Measurements from ENCODE around the gene LY6G6C. TPM values are rescaled to one million over a fixed set of nuclear protein-coding genes. Genes with fewer than 3 reads are reported as not detected.
"Not testable (repeated sequence)": the region's sequence is repeated elsewhere in the genome, so short reads cannot be mapped to it uniquely, and the experiment has no call there.

Gene LY6G6C
- total and polyA plus RNA-seq, 4 donors, result not detected

DNA sequence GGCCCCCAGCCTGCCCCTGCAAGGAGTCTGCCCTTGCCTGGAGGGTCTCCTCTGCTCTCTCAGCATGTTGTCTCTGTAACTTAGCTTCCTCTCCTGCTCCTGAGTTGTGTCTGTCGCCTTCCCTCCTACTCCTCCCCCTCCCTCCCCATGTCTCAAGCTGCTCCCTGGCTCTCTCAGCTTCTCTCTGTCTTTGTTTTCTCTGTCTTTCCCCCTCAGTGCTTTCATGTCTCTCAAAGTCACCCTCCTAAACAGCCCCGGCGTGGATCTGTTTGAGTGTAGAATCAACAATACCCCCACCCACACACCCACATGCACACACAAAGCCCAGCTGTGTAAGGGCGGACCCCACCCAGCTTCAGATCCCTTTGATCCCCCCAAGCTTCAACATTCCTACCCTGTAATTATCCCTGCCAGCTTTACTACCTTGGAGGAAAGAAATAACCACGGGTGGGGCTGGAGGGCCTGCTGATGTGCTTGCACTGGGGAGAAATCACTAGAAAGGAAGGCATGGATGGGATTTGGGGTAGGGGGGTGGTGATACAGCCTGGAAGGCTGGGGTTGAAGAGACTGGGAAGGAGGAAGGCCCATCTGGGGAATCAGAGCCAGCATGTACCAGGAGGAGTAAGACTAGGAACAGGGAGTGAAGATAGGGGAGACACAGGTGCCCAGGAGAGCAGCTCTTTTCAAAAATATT lies 7.4 kb downstream of the LY6G6C start:
- 50 to 60% methylated on average over 5 of the region's 5 CpGs for WGBS, 2 donors
- DNase-seq, result no peak
- no peaks in the 10 kb centered on the region for H3K27me3 ChIP-seq (ENCODE audit: control insufficient read depth in 1 of 2, insufficient read depth in 2 of 2, low read length in 1 of 2)
- no peak overlapping the region for H3K27ac ChIP-seq (ENCODE audit: low read depth in 1 of 2, low read length in 2 of 2)
- H3K36me3 ChIP-seq (ENCODE audit: control insufficient read depth in 1 of 2, insufficient read depth in 2 of 2, low read length in 1 of 2), result no peaks in the 10 kb centered on the region
- H3K4me1 ChIP-seq (ENCODE audit: control insufficient read depth in 1 of 2, insufficient read depth in 2 of 2, low read length in 2 of 2), result no peaks in the 10 kb centered on the region
- no peaks in the 10 kb centered on the region for H3K9me3 ChIP-seq (ENCODE audit: control insufficient read depth, low read length)
- ATAC-seq (ENCODE audit: low FRiP score), result no peak
- no peak overlapping the region for H3K4me3 ChIP-seq (ENCODE audit: low read length in 2 of 2)
- intact Hi-C loops (cut with DNase I), result no loop called here

GRCh38 chr6:31713465-31713864 lies 8.1 kb downstream of the LY6G6C start:
- Histone ChIP-seq H3K27ac (ENCODE audit: low read depth in 1 of 2, low read length in 2 of 2) (no peak overlapping the region), H3K4me3 (ENCODE audit: low read length in 2 of 2) (no peak overlapping the region), H3K36me3 (ENCODE audit: control insufficient read depth in 1 of 2, insufficient read depth in 2 of 2, low read length in 1 of 2) (no peaks in the 10 kb centered on the region), H3K9me3 (ENCODE audit: control insufficient read depth, low read length) (no peaks in the 10 kb centered on the region), H3K4me1 (ENCODE audit: control insufficient read depth in 1 of 2, insufficient read depth in 2 of 2, low read length in 2 of 2) (no peaks in the 10 kb centered on the region), H3K27me3 (ENCODE audit: control insufficient read depth in 1 of 2, insufficient read depth in 2 of 2, low read length in 1 of 2) (no peaks in the 10 kb centered on the region)
- intact Hi-C loops (cut with DNase I), result no loop called here
- DNase-seq (no peak), ATAC-seq (ENCODE audit: low FRiP score) (no peak)
- WGBS, 2 donors, result 66 to 73% methylated on average over 4 of the region's 4 CpGs

GRCh38 chr6:31712296-31712695 lies 9.2 kb downstream of the LY6G6C start:
- H3K4me1 ChIP-seq (ENCODE audit: control insufficient read depth in 1 of 2, insufficient read depth in 2 of 2, low read length in 2 of 2), result no peaks in the 10 kb centered on the region
- WGBS, 2 donors, result 61 to 80% methylated on average over 8 of the region's 8 CpGs
- ATAC-seq (ENCODE audit: low FRiP score) (peak; percentile 43), DNase-seq (no peak)
- H3K9me3 ChIP-seq (ENCODE audit: control insufficient read depth, low read length), result no peaks in the 10 kb centered on the region
- no peaks in the 10 kb centered on the region for H3K27me3 ChIP-seq (ENCODE audit: control insufficient read depth in 1 of 2, insufficient read depth in 2 of 2, low read length in 1 of 2)
- intact Hi-C loops (cut with DNase I), result no loop called here
- H3K4me3 ChIP-seq (ENCODE audit: low read length in 2 of 2), result no peak overlapping the region
- no peaks in the 10 kb centered on the region for H3K36me3 ChIP-seq (ENCODE audit: control insufficient read depth in 1 of 2, insufficient read depth in 2 of 2, low read length in 1 of 2)
- no peak overlapping the region for H3K27ac ChIP-seq (ENCODE audit: low read depth in 1 of 2, low read length in 2 of 2)

GRCh38 chr6:31711233-31711632 lies 10.3 kb downstream of the LY6G6C start:
- WGBS, 2 donors, result 65 to 67% methylated on average over 8 of the region's 8 CpGs
- intact Hi-C loops (cut with DNase I), result no loop called here
- Histone ChIP-seq H3K9me3 (ENCODE audit: control insufficient read depth, low read length) (no peaks in the 10 kb centered on the region), H3K4me1 (ENCODE audit: control insufficient read depth in 1 of 2, insufficient read depth in 2 of 2, low read length in 2 of 2) (no peaks in the 10 kb centered on the region), H3K36me3 (ENCODE audit: control insufficient read depth in 1 of 2, insufficient read depth in 2 of 2, low read length in 1 of 2) (no peaks in the 10 kb centered on the region), H3K27ac (ENCODE audit: low read depth in 1 of 2, low read length in 2 of 2) (no peak overlapping the region), H3K4me3 (ENCODE audit: low read length in 2 of 2) (no peak overlapping the region), H3K27me3 (ENCODE audit: control insufficient read depth in 1 of 2, insufficient read depth in 2 of 2, low read length in 1 of 2) (no peaks in the 10 kb centered on the region)
- ATAC-seq (ENCODE audit: low FRiP score), result no peak
- DNase-seq, result no peak

- no peak for ATAC-seq (ENCODE audit: low FRiP score)
- Histone ChIP-seq H3K27ac (ENCODE audit: low read depth in 1 of 2, low read length in 2 of 2) (no peak overlapping the region), H3K4me3 (ENCODE audit: low read length in 2 of 2) (no peak overlapping the region), H3K27me3 (ENCODE audit: control insufficient read depth in 1 of 2, insufficient read depth in 2 of 2, low read length in 1 of 2) (no peaks in the 10 kb centered on the region), H3K4me1 (ENCODE audit: control insufficient read depth in 1 of 2, insufficient read depth in 2 of 2, low read length in 2 of 2) (no peaks in the 10 kb centered on the region), H3K9me3 (ENCODE audit: control insufficient read depth, low read length) (no peaks in the 10 kb centered on the region), H3K36me3 (ENCODE audit: control insufficient read depth in 1 of 2, insufficient read depth in 2 of 2, low read length in 1 of 2) (no peaks in the 10 kb centered on the region)
- DNase-seq, result no peak
- intact Hi-C loops (cut with DNase I), result no loop called here
- 47 to 60% methylated on average over 5 of the region's 5 CpGs for WGBS, 2 donors
Measured at GRCh38 chr6:31710523-31711219, 10.9 kb downstream of the LY6G6C start.

DNA sequence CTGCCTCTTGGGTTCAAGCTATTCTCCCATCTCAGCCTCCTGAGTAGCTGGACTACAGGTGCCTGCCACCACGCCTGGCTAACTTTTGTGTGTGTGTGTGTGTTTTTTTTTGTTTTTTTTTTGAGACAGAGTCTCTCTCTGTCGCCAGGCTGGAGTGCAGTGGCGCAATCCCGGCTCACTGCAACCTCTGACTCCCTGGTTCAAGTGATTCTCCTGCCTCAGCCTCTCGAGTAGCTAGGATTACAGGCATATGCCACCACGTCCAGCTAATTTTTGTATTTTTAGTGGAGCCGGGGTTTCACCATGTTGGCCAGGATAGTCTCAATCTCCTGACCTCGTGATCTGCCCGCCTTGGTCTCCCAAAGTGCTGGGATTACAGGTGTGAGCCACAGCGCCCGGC lies 12.4 kb downstream of the LY6G6C start:
- H3K4me3 ChIP-seq (ENCODE audit: low read length in 2 of 2); DNase-seq; ATAC-seq (ENCODE audit: low FRiP score); H3K9me3 ChIP-seq (ENCODE audit: control insufficient read depth, low read length); H3K36me3 ChIP-seq (ENCODE audit: control insufficient read depth in 1 of 2, insufficient read depth in 2 of 2, low read length in 1 of 2); H3K27me3 ChIP-seq (ENCODE audit: control insufficient read depth in 1 of 2, insufficient read depth in 2 of 2, low read length in 1 of 2); intact Hi-C loops (cut with DNase I); H3K27ac ChIP-seq (ENCODE audit: low read depth in 1 of 2, low read length in 2 of 2); H3K4me1 ChIP-seq (ENCODE audit: control insufficient read depth in 1 of 2, insufficient read depth in 2 of 2, low read length in 2 of 2): not testable (repeated sequence)
- 89 to 92% methylated on average over 11 of the region's 11 CpGs for WGBS, 2 donors

DNA sequence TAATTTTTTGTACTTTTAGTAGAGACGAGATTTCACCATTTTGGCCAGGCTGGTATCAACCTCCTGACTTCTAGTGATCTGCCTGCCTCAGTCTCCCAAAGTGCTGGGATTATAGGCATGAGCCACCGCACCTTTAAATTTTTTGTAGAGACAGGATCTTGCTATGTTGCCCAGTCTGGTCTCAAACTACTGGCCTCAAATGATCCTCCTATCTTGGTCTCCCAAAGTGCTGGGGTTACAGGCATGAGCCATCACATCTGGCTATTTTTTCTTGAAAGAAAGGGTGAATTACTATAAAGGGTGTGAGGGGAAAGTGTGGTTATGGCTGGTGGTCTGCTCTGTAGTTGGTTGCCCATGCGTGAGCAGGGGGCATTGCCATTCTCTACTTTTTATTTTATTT lies 13.3 kb downstream of the LY6G6C start:
- intact Hi-C loops (cut with DNase I), result no loop called here
- Histone ChIP-seq H3K4me1 (ENCODE audit: control insufficient read depth in 1 of 2, insufficient read depth in 2 of 2, low read length in 2 of 2) (no peaks in the 10 kb centered on the region), H3K4me3 (ENCODE audit: low read length in 2 of 2) (no peak overlapping the region), H3K9me3 (ENCODE audit: control insufficient read depth, low read length) (no peaks in the 10 kb centered on the region), H3K36me3 (ENCODE audit: control insufficient read depth in 1 of 2, insufficient read depth in 2 of 2, low read length in 1 of 2) (no peaks in the 10 kb centered on the region), H3K27ac (ENCODE audit: low read depth in 1 of 2, low read length in 2 of 2) (no peak overlapping the region), H3K27me3 (ENCODE audit: control insufficient read depth in 1 of 2, insufficient read depth in 2 of 2, low read length in 1 of 2) (no peaks in the 10 kb centered on the region)
- no peak for ATAC-seq (ENCODE audit: low FRiP score)
- WGBS, 2 donors, result 94 to 96% methylated on average over 3 of the region's 3 CpGs
- DNase-seq, result no peak

- DNase-seq (no peak), ATAC-seq (ENCODE audit: low FRiP score) (no peak)
- Histone ChIP-seq H3K4me3 (ENCODE audit: low read length in 2 of 2) (no peak overlapping the region), H3K27ac (ENCODE audit: low read depth in 1 of 2, low read length in 2 of 2) (no peak overlapping the region), H3K27me3 (ENCODE audit: control insufficient read depth in 1 of 2, insufficient read depth in 2 of 2, low read length in 1 of 2) (no peaks in the 10 kb centered on the region), H3K36me3 (ENCODE audit: control insufficient read depth in 1 of 2, insufficient read depth in 2 of 2, low read length in 1 of 2) (no peaks in the 10 kb centered on the region), H3K4me1 (ENCODE audit: control insufficient read depth in 1 of 2, insufficient read depth in 2 of 2, low read length in 2 of 2) (no peaks in the 10 kb centered on the region), H3K9me3 (ENCODE audit: control insufficient read depth, low read length) (no peaks in the 10 kb centered on the region)
- intact Hi-C loops (cut with DNase I), result no loop called here
- WGBS, 2 donors, result 91% methylated on average over 10 of the region's 10 CpGs
Measured at GRCh38 chr6:31707701-31708100, 13.8 kb downstream of the LY6G6C start.

DNA sequence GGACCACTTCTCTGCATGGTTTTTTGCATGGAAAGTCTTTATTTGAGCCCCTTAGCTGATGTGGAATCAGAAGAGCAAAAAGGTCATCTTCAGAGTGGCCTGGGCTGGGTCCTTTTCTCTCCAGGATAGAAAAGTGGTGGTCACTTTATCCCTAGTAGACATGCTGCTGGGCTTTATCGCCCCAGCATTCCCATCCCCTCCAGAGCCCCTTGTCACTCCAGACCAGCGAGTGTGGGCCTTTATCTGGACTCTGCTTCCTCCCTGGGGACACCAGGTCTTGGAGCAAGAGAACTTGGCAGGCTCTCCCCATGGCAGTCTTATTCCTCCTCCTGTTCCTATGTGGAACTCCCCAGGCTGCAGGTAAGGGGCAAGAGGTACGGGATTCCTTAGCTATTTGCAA lies 14.9 kb downstream of the LY6G6C start, which contains the start of gene LY6G6F:
Gene LY6G6F (plus strand): TSS at position 268 of the 400 bp plus-strand sequence. CDS start 41 bp downstream, at position 309.
- WGBS, 2 donors, result 13 to 20% methylated on average over 3 of the region's 3 CpGs
- Histone ChIP-seq H3K4me3 (ENCODE audit: low read length in 2 of 2) (no peak within 1 kb of the TSS), H3K4me1 (ENCODE audit: control insufficient read depth in 1 of 2, insufficient read depth in 2 of 2, low read length in 2 of 2) (no peaks in the 10 kb centered on the region), H3K27ac (ENCODE audit: low read depth in 1 of 2, low read length in 2 of 2) (no peak within 1 kb of the TSS), H3K36me3 (ENCODE audit: control insufficient read depth in 1 of 2, insufficient read depth in 2 of 2, low read length in 1 of 2) (no peaks in the 10 kb centered on the region), H3K27me3 (ENCODE audit: control insufficient read depth in 1 of 2, insufficient read depth in 2 of 2, low read length in 1 of 2) (no peaks in the 10 kb centered on the region), H3K9me3 (ENCODE audit: control insufficient read depth, low read length) (no peaks in the 10 kb centered on the region)
- ATAC-seq (ENCODE audit: low FRiP score) (no peak), DNase-seq (no peak)
- intact Hi-C loops (cut with DNase I), result no loop called here
